ENCODE measurements around the gene TRNAU1AP.

DNA sequence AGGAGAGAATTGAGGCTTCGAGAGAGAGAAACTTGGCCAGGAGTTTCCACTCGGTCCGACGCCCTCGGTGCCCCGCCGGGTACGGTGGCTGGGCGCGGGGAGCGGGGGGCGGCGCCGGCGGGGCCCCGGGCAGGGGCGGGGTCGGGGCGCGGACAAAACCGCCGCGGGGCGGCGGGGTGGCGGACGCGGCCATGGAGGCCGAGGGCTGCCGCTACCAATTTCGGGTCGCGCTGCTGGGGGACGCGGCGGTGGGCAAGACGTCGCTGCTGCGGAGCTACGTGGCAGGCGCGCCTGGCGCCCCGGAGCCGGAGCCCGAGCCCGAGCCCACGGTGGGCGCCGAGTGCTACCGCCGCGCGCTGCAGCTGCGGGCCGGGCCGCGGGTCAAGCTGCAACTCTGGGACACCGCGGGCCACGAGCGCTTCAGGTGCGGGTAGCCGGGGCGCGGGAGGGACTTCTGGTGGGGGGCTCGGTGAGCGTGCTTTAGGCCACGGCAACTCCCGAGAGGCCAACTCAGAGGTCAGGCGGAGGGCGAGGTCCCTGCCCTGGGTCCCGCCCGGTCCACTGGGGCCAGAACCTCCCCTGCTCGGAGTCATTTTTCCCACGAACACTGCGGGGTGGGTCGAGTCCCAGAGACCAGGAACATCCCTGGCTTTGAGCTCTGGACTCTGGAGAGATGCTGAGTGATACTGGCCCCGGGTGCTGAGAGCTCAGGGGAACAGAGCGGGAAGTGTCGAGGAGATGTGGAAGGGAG is 39.6 kb downstream of the TRNAU1AP start:
- TF ChIP-seq, protein P1, sequence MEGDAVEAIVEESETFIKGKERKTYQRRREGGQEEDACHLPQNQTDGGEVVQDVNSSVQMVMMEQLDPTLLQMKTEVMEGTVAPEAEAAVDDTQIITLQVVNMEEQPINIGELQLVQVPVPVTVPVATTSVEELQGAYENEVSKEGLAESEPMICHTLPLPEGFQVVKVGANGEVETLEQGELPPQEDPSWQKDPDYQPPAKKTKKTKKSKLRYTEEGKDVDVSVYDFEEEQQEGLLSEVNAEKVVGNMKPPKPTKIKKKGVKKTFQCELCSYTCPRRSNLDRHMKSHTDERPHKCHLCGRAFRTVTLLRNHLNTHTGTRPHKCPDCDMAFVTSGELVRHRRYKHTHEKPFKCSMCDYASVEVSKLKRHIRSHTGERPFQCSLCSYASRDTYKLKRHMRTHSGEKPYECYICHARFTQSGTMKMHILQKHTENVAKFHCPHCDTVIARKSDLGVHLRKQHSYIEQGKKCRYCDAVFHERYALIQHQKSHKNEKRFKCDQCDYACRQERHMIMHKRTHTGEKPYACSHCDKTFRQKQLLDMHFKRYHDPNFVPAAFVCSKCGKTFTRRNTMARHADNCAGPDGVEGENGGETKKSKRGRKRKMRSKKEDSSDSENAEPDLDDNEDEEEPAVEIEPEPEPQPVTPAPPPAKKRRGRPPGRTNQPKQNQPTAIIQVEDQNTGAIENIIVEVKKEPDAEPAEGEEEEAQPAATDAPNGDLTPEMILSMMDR (conservative IDR thresholded peaks at IDR 0.05), result no peak
- no peak for TF ChIP-seq EZH2 (IDR thresholded peaks at IDR 0.05; ENCODE audit: low read depth)

All from PC-9 (cell line).